HG03354 (cell line): Measurements from ENCODE around the gene ACTR1B.
"Not testable (repeated sequence)": the region's sequence is repeated elsewhere in the genome, so short reads cannot be mapped to it uniquely, and the experiment has no call there.

ENCODE experiments used
- ATAC-seq: cut with Tn5 transposase; IDR thresholded peaks from one replicate; pipeline ENCODE4 v1.9.1; 2021; ENCODE audit warnings: mild to moderate bottlenecking; ENCODE audit not compliant: unreplicated experiment, poor library complexity, severe bottlenecking

The ACTR1B gene

GRCh38 chr2:97660775-97661389 lies 3.0 kb downstream of the ACTR1B start:
- no peak for ATAC-seq

- no peak for ATAC-seq
These were observed 3.6 kb downstream of the ACTR1B start for GRCh38 chr2:97660044-97660774.

GRCh38 chr2:97659256-97660043 lies 4.4 kb downstream of the ACTR1B start:
- no peak for ATAC-seq

GRCh38 chr2:97658691-97659157 lies 5.1 kb downstream of the ACTR1B start:
- ATAC-seq: no peak

GRCh38 chr2:97657986-97658690 lies 5.7 kb downstream of the ACTR1B start:
- ATAC-seq: no peak

- no peak for ATAC-seq
These were observed 6.8 kb downstream of the ACTR1B start for GRCh38 chr2:97656905-97657587.

- no peak for ATAC-seq
These were observed 7.6 kb downstream of the ACTR1B start for GRCh38 chr2:97656129-97656755.

GRCh38 chr2:97654791-97655190 lies 9.1 kb downstream of the ACTR1B start:
- no peak for ATAC-seq

DNA sequence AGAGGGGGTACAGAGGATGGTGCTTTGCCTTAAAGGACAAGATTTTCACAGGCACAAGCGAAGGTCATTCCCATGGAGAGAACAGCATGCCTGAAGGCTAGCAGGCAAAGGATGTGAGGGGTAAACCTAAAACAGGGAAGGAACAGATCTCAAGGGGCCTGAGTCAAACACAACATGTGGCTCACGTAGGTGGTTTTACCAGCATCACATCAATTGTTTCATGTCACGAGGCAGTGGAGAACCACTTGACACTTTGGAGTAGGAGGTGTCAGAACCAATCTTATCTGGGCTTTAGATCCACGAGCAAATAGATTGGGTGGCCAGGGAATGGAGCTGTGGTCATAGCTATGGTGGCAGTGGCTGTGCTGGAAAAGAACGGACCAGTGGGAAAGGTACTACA lies 9.5 kb downstream of the ACTR1B start:
- ATAC-seq: no peak

- ATAC-seq: no peak
These were observed 10.0 kb downstream of the ACTR1B start for GRCh38 chr2:97653874-97654273.

GRCh38 chr2:97653473-97653872 lies 10.4 kb downstream of the ACTR1B start:
- ATAC-seq: no peak

DNA sequence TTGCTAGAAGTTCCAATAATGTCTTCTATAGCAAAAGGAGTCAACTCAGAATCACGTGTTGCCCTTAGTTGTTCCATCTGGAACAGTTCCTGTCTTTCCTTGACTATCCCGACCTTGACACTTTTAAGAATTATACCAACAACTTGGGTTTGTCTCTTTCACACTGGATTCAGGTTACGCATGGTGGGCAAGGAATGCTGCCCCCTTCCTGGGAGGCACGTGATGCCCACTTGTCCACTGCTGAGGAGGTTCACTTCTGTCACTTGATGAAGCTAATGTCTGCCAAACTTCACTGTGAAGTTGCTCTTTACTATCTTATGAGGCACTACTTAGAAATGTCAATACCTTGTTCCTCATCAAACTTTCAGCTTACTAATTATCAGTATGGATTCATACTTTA lies 12.7 kb downstream of the ACTR1B start:
- ATAC-seq: no peak

DNA sequence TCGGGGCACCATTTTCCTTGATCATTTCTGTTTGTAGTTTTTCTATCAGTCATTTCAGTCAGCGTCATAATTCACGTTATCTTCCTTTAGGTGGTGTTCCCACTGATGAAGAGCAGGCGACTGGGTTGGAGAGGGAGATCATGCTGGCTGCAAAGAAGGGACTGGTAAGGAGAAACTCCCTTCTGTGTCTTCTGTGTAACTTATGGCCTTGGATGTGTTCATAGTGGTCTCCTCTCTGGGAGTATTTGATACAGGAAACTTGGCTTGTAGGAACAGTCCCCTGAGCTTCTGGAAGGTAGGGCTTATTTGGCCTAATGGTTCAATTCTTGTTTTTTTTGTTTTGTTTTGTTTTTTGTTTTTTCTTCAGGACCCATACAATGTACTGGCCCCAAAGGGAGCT lies 16.9 kb downstream of the ACTR1B start:
- ATAC-seq: no peak

GRCh38 chr2:97645695-97646629 lies 17.9 kb downstream of the ACTR1B start, which contains the start of gene COX5B:
Gene COX5B (plus strand): TSS chr2:97646062. CDS start chr2:97646087, 25 bp downstream.
- ATAC-seq: peak; percentile 97

DNA sequence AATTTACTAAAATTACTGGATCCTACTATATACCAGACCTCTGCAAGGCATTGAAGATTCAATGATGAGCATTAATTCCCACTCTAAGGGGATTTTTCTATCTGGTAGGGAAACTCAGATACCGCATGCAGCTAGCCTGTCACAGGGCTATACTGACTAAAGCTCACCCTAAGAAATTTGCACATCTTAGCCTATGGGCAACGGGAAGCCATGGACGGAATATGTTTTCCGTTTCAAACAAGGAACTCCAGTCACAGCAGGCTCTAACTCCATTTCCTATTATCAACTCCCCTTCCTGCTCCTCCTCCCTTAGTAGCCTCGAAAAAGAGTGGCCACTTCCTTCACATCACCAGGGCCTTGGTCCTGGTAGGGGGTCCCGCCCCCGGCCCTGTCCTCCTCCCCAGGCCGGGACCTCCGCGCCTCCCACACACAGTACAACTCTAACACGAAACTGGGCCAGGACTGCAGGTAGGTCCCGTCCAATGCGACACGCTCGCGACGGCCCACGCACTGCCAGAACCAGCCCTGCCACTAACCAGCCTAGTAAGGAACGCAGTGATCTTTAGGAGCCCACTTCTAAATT lies 18.6 kb downstream of the ACTR1B start:
- peak; percentile 3 for ATAC-seq

DNA sequence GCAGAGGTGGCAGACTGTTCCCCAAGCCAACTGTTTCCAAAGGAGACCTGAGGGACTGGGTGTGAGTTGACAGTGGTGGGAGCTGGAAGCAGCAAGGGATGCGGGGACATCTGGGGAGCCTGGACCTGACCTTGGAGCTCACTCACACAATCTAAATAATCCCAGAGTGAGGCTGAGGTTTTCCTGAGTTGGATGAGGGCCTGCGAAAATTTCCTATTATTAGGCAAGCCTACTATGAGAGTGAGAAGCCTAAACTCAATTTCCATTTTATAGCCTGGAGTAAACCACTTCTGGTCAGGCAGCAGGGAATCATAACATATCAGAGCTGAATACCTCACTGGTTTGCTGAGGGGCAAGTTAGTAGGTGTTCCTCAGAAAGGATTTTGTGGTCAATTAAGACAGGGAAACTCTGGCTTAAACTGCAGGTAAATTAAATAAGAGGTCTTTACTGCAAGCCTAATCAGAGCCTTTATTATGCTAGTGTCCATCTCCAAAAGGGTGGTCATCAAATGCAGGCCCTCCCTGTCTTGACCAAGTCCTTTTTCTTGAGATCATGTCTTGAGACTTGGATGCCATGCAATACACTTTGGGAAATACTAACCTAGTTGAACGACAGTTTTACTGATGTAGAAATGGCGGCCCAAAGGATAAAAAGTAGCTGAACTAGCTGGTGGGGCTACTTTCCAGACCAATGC lies 19.7 kb downstream of the ACTR1B start:
- ATAC-seq: no peak

DNA sequence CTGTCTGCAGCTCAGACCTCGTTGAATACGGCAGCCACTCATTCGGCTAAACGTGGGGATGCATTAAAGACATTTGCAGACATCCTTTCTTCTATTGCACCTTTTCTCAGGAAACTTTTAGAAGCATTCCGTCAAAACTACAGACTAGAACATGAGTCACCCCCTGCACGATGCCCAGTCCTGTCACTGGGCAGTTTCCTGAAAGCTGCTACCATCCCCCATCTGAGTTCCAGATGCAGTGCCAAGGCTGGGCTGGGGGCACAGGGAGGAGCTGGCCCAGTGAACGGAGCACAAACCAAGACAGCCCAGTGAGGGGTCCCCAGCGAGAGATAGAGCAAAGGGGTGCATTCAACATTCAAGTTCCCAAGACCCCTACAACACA lies 37.8 kb downstream of the ACTR1B start:
- ATAC-seq: not testable (repeated sequence)
